ENCODE measurements around the gene NDUFAF5.

NDUFAF5 gene

GRCh38 chr20:13784271-13784892, 446 bp upstream of the NDUFAF5 start:
- TF ChIP-seq, protein P1, sequence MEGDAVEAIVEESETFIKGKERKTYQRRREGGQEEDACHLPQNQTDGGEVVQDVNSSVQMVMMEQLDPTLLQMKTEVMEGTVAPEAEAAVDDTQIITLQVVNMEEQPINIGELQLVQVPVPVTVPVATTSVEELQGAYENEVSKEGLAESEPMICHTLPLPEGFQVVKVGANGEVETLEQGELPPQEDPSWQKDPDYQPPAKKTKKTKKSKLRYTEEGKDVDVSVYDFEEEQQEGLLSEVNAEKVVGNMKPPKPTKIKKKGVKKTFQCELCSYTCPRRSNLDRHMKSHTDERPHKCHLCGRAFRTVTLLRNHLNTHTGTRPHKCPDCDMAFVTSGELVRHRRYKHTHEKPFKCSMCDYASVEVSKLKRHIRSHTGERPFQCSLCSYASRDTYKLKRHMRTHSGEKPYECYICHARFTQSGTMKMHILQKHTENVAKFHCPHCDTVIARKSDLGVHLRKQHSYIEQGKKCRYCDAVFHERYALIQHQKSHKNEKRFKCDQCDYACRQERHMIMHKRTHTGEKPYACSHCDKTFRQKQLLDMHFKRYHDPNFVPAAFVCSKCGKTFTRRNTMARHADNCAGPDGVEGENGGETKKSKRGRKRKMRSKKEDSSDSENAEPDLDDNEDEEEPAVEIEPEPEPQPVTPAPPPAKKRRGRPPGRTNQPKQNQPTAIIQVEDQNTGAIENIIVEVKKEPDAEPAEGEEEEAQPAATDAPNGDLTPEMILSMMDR (IDR thresholded peaks at IDR 0.05): no peak

- TF ChIP-seq, protein P1 (IDR thresholded peaks at IDR 0.05): no peak
Measured at GRCh38 chr20:13786143-13786828, 1.5 kb downstream of the NDUFAF5 start.

- TF ChIP-seq, protein P1 (IDR thresholded peaks at IDR 0.05): peak; percentile 71
Measured at GRCh38 chr20:13788167-13788834, 3.5 kb downstream of the NDUFAF5 start.

- TF ChIP-seq, protein P1 (IDR thresholded peaks at IDR 0.05): no peak
Measured at GRCh38 chr20:13790708-13791107, 5.9 kb downstream of the NDUFAF5 start.

GRCh38 chr20:13791540-13792459, 7.0 kb downstream of the NDUFAF5 start:
- TF ChIP-seq, protein P1 (IDR thresholded peaks at IDR 0.05): no peak

DNA sequence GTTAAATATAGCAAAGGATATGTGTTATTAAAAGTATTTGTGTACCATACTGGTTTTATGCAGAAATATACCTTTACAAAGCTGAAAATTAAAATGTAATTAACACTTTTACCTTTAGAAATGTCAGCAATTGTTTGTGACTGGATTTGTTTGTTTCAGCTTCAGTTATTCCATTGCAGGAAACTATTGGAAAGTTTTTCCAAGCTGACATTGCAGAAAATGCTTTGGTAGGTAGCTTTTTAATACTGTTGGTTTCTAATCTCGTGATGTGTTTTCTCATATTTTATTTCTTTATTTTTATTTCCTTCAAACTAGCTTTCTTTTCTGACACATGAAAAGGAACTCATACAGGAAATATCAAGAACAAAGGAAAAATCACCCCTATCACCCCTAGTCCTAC, 8.2 kb downstream of the NDUFAF5 start:
- TF ChIP-seq, protein P1 (IDR thresholded peaks at IDR 0.05): no peak

GRCh38 chr20:13794667-13795066, 9.8 kb downstream of the NDUFAF5 start:
- TF ChIP-seq, protein P1 (IDR thresholded peaks at IDR 0.05): no peak
